ENCODE data around the gene SRSF6.

Gene SRSF6

DNA sequence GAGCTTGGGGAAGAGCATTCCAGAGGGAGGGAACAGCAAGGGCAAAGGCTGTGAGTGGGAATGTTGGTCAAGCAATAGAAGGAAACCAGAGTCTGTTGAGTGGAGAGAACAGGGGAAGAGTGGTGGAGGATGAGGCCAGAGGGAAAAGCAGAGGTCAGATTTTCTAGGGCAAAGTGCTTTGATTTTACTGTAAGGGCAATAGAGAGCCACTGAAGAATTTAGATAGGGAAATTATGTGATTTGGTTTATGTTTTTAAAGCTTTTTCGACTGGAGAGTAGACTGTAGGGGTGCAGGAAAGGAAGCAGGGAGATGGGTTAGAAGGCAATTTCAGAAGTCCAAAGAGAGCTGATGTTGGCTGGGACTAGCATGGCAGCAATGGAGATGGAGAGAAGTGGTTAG, 54.2 kb downstream of the SRSF6 start:
- no peak overlapping the region for H3K4me3 ChIP-seq (ENCODE audit: low read depth, low read length)
- no peak for DNase-seq (ENCODE audit: low read depth)
- TF ChIP-seq, protein P1, sequence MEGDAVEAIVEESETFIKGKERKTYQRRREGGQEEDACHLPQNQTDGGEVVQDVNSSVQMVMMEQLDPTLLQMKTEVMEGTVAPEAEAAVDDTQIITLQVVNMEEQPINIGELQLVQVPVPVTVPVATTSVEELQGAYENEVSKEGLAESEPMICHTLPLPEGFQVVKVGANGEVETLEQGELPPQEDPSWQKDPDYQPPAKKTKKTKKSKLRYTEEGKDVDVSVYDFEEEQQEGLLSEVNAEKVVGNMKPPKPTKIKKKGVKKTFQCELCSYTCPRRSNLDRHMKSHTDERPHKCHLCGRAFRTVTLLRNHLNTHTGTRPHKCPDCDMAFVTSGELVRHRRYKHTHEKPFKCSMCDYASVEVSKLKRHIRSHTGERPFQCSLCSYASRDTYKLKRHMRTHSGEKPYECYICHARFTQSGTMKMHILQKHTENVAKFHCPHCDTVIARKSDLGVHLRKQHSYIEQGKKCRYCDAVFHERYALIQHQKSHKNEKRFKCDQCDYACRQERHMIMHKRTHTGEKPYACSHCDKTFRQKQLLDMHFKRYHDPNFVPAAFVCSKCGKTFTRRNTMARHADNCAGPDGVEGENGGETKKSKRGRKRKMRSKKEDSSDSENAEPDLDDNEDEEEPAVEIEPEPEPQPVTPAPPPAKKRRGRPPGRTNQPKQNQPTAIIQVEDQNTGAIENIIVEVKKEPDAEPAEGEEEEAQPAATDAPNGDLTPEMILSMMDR (conservative IDR thresholded peaks at IDR 0.05; ENCODE audit: low read depth, low read length) = no peak

DNA sequence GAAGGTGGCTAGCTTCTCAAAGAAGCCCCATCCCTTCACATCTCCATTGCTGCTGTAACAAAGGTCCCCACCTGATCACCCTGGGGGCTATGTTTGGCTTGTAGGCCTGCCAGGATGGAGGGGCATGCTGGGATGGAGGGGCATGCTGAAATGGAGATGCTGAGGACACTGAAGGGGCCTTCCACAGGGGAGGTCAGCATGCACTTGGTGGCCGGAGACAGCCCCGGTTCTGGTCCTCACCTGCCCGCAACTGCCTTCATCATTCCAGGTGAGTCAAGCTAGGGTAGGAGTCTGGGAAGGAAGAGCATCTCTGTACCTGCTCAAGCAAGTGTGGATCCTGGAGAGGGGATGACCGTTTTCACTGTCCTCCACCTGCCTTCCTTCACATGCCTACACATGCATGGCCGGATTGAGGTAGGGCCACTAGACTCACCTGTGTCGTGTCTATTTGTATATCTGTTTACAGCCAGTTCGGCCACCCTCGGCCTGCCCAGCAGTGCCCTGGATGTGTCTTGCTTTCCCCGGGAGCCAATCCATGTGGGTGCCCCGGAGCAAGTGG, 55.8 kb downstream of the SRSF6 start:
- TF ChIP-seq, protein P1 (conservative IDR thresholded peaks at IDR 0.05; ENCODE audit: low read depth, low read length) = no peak

More for the DNA sequence above, 55.8 kb downstream of the SRSF6 start:
- DNase-seq (ENCODE audit: low read depth) = no peak
- peak overlapping the region; percentile 60 for H3K4me3 ChIP-seq (ENCODE audit: low read depth, low read length)
